ENCODE measurements around the gene PRR35. TPM values are rescaled to one million over a fixed set of nuclear protein-coding genes. Genes with fewer than 3 reads are reported as not detected.

The PRR35 gene
- total RNA-seq, 2 donors from 2014 or later = 0.42 TPM; not detected in 1

- Histone ChIP-seq H3K36me3 (peaks cover 12% of the 10 kb centered on the region), H3K9me3 (no peaks in the 10 kb centered on the region), H3K27me3 (replicated peaks; ENCODE audit: insufficient read depth) (no peaks in the 10 kb centered on the region), H3K4me3 (no peak overlapping the region), H3K27ac (no peak overlapping the region), H3K4me1 (ENCODE audit: control insufficient read depth in 1 of 2, low read depth in 2 of 2) (no peaks in the 10 kb centered on the region)
- DNase-seq (ENCODE audit: low spot score) (no peak), ATAC-seq (ENCODE audit: insufficient number of reproducible peaks, low FRiP score, low read depth) (no peak)
- no peak for TF ChIP-seq CTCF (IDR thresholded peaks at IDR 0.05)
Observed at GRCh38 chr16:552171-552570, 8.0 kb upstream of the PRR35 start.

- no peak for ATAC-seq (ENCODE audit: insufficient number of reproducible peaks, low FRiP score, low read depth)
- Histone ChIP-seq H3K4me3 (no peak overlapping the region), H3K27ac (no peak overlapping the region), H3K4me1 (ENCODE audit: control insufficient read depth in 1 of 2, low read depth in 2 of 2) (no peaks in the 10 kb centered on the region), H3K9me3 (no peaks in the 10 kb centered on the region), H3K27me3 (replicated peaks; ENCODE audit: insufficient read depth) (no peaks in the 10 kb centered on the region), H3K36me3 (peaks cover 7% of the 10 kb centered on the region)
- no peak for DNase-seq (ENCODE audit: low spot score)
- TF ChIP-seq CTCF (IDR thresholded peaks at IDR 0.05) = no peak
Observed at GRCh38 chr16:553601-554296, 6.4 kb upstream of the PRR35 start.

GRCh38 chr16:554297-554621 is 5.9 kb upstream of the PRR35 start:
- Histone ChIP-seq H3K36me3 (peaks cover 7% of the 10 kb centered on the region), H3K4me1 (ENCODE audit: control insufficient read depth in 1 of 2, low read depth in 2 of 2) (no peaks in the 10 kb centered on the region), H3K27ac (no peak overlapping the region), H3K9me3 (no peaks in the 10 kb centered on the region), H3K27me3 (replicated peaks; ENCODE audit: insufficient read depth) (no peaks in the 10 kb centered on the region), H3K4me3 (no peak overlapping the region)
- no peak for TF ChIP-seq CTCF (IDR thresholded peaks at IDR 0.05)
- ATAC-seq (ENCODE audit: insufficient number of reproducible peaks, low FRiP score, low read depth) = no peak
- DNase-seq (ENCODE audit: low spot score) = no peak

GRCh38 chr16:554640-555365 is 5.4 kb upstream of the PRR35 start:
- Histone ChIP-seq H3K4me3 (no peak overlapping the region), H3K9me3 (no peaks in the 10 kb centered on the region), H3K36me3 (peaks cover 7% of the 10 kb centered on the region), H3K27me3 (replicated peaks; ENCODE audit: insufficient read depth) (no peaks in the 10 kb centered on the region), H3K27ac (no peak overlapping the region), H3K4me1 (ENCODE audit: control insufficient read depth in 1 of 2, low read depth in 2 of 2) (no peaks in the 10 kb centered on the region)
- no peak for ATAC-seq (ENCODE audit: insufficient number of reproducible peaks, low FRiP score, low read depth)
- no peak for TF ChIP-seq CTCF (IDR thresholded peaks at IDR 0.05)
- no peak for DNase-seq (ENCODE audit: low spot score)

- Histone ChIP-seq H3K36me3 (peaks cover 7% of the 10 kb centered on the region), H3K4me1 (ENCODE audit: control insufficient read depth in 1 of 2, low read depth in 2 of 2) (no peaks in the 10 kb centered on the region), H3K9me3 (no peaks in the 10 kb centered on the region), H3K4me3 (no peak overlapping the region), H3K27ac (no peak overlapping the region), H3K27me3 (replicated peaks; ENCODE audit: insufficient read depth) (no peaks in the 10 kb centered on the region)
- TF ChIP-seq CTCF (IDR thresholded peaks at IDR 0.05) = no peak
- no peak for DNase-seq (ENCODE audit: low spot score)
- ATAC-seq (ENCODE audit: insufficient number of reproducible peaks, low FRiP score, low read depth) = no peak
Observed at GRCh38 chr16:555528-556473, 4.4 kb upstream of the PRR35 start.

Measured in thoracic aorta (tissue), 2 donors.